SK-N-SH (cell line): Measurements from ENCODE around the gene SH3RF2. TPM values are rescaled to one million over a fixed set of nuclear protein-coding genes. Genes with fewer than 3 reads are reported as not detected.
A peak's percentile ranks its signal among the peaks of the same experiment; 100 is the strongest.

Experiments
- CTCF ChIA-PET: fragments of 300-600, 350-600 bp; formaldehyde crosslinking; extraction: SDS; loops from one replicate; lab custom pipeline; 2021; lab: Yijun Ruan, JAX
- POLR2A ChIA-PET: fragments of 350-600 bp; sonication (Branson Sonifier 250); formaldehyde crosslinking; extraction: SDS; loops from one replicate; lab custom pipeline; 2020; ENCODE audit warnings: antibody characterized with exemption, inconsistent platforms; lab: Yijun Ruan, JAX
- DNase-seq: peaks from one replicate; pipeline ENCODE4 v3.0.0; 2012
- H2AFZ ChIP-seq: fragments of 200-600 bp; sonication (generic); 2 replicates; pipeline ENCODE4 v1.8.1; 2016; ENCODE audit warnings: antibody characterized with exemption, mild to moderate bottlenecking, low read depth
- H3F3A ChIP-seq: fragments of 200-600 bp; sonication (generic); replicated peaks from 2 replicates; pipeline ENCODE3; 2016; ENCODE audit warnings: antibody characterized with exemption, mild to moderate bottlenecking; ENCODE audit not compliant: insufficient read depth
- H3K27ac ChIP-seq, 2 experiments: fragments of 200-500 bp in 1 of 2; fragments of 200-600 bp in 1 of 2; sonication (Bioruptor generic) in 1 of 2; sonication (generic), shearing (Covaris generic) in 1 of 2; 2 replicates each; pipeline versions ENCODE4 v1.5.1 to v1.6.1; 2014 to 2016; ENCODE audit warnings: low read depth in 2 of 2, inconsistent platforms in 1 of 2, low read length in 1 of 2, mild to moderate bottlenecking in 1 of 2, mixed read lengths in 1 of 2
- H3K27me3 ChIP-seq: fragments of 200-600 bp; sonication (generic), shearing (Covaris generic); 2 replicates; pipeline ENCODE4 v1.6.1; 2016; ENCODE audit warnings: mixed run types; ENCODE audit not compliant: insufficient read depth
- H3K36me3 ChIP-seq, 2 experiments: fragments of 200-500 bp in 1 of 2; fragments of 200-600 bp in 1 of 2; sonication (Bioruptor generic) in 1 of 2; sonication (generic) in 1 of 2; replicated peaks in 1 of 2; 2 replicates each; pipeline versions ENCODE3 to v1.5.1; 2014 to 2016; ENCODE audit warnings: low read length in 1 of 2, mild to moderate bottlenecking in 1 of 2; ENCODE audit not compliant: insufficient read depth in 2 of 2, control insufficient read depth in 1 of 2
- H3K4me1 ChIP-seq, 2 experiments: fragments of 200-500 bp in 1 of 2; fragments of 200-600 bp in 1 of 2; sonication (Bioruptor generic) in 1 of 2; sonication (generic), shearing (Covaris generic) in 1 of 2; 2 replicates each; pipeline versions ENCODE4 v1.5.1 to v1.6.1; 2014 to 2016; ENCODE audit warnings: low read depth in 1 of 2, low read length in 1 of 2, mixed run types in 1 of 2; ENCODE audit not compliant: insufficient read depth in 2 of 2, control insufficient read depth in 1 of 2
- H3K4me2 ChIP-seq: fragments of 200-600 bp; sonication (generic), shearing (Covaris generic); 2 replicates; pipeline ENCODE4 v1.6.1; 2017; ENCODE audit warnings: mixed run types
- H3K4me3 ChIP-seq, 2 experiments: fragments of 200-500 bp in 1 of 2; fragments of 200-600 bp in 1 of 2; sonication (Bioruptor generic) in 1 of 2; sonication (generic), shearing (Covaris generic) in 1 of 2; 2 replicates each; pipeline versions ENCODE4 v1.5.1 to v1.8.1; 2014 to 2016; ENCODE audit warnings: low read depth in 2 of 2, inconsistent platforms in 1 of 2, low read length in 1 of 2, mild to moderate bottlenecking in 1 of 2, mixed read lengths in 1 of 2, moderate library complexity in 1 of 2
- H3K79me2 ChIP-seq: fragments of 200-600 bp; sonication (generic); 2 replicates; pipeline ENCODE4 v1.8.1; 2017; ENCODE audit warnings: mild to moderate bottlenecking; ENCODE audit not compliant: insufficient read depth
- H3K9ac ChIP-seq: fragments of 200-600 bp; sonication (generic); 2 replicates; pipeline ENCODE4 v1.6.1; 2017; ENCODE audit warnings: mixed run types
- H3K9me2 ChIP-seq: fragments of 200-600 bp; sonication (generic); 2 replicates; pipeline ENCODE4 v1.6.1; 2017; ENCODE audit warnings: mixed run types
- H3K9me3 ChIP-seq: fragments of 200-600 bp; sonication (generic); 2 replicates; pipeline ENCODE4 v1.6.1; 2017; ENCODE audit warnings: mixed run types, mild to moderate bottlenecking, moderate library complexity
- H4K20me1 ChIP-seq: fragments of 200-600 bp; sonication (generic); 2 replicates; pipeline ENCODE4 v1.6.1; 2017; ENCODE audit warnings: mild to moderate bottlenecking, mixed run types; ENCODE audit not compliant: insufficient read depth
- ELF1 ChIP-seq: IDR thresholded peaks from 2 replicates; pipeline ENCODE4 v1.4.0; 2012
- EP300 ChIP-seq, 2 experiments: IDR thresholded peaks; 2 replicates each; pipeline versions ENCODE4 v1.4.0 to v1.6.1; 2012; ENCODE audit warnings: borderline replicate concordance in 1 of 2, low read depth in 1 of 2, low read length in 1 of 2
- GATA2 ChIP-seq: sonication (generic); formaldehyde crosslinking; IDR thresholded peaks from 2 replicates; pipeline ENCODE4 v1.5.0; 2020; ENCODE audit warnings: mild to moderate bottlenecking, missing genetic modification reagents
- IRF3 ChIP-seq: fragments of 150-350 bp; IDR thresholded peaks from 2 replicates; pipeline ENCODE4 v1.6.1; 2016; ENCODE audit warnings: mild to moderate bottlenecking, low read depth, low read length
- JUND ChIP-seq: IDR thresholded peaks from 2 replicates; pipeline ENCODE4 v1.4.0; 2012
- MEF2A ChIP-seq: IDR thresholded peaks from 2 replicates; pipeline ENCODE4 v1.4.0; 2012; ENCODE audit warnings: low read depth, borderline replicate concordance
- NRF1 ChIP-seq: IDR thresholded peaks from 2 replicates; pipeline ENCODE4 v1.6.1; 2012; ENCODE audit warnings: low read depth, mild to moderate bottlenecking, low read length
- POLR2AphosphoS5 ChIP-seq: IDR thresholded peaks from 2 replicates; pipeline ENCODE4 v1.6.1; 2012; ENCODE audit warnings: low read depth, low read length
- SMC3 ChIP-seq: IDR thresholded peaks from 2 replicates; pipeline ENCODE4 v1.6.1; 2012; ENCODE audit warnings: low read depth, low read length, improper control_type of control experiment
- TAF1 ChIP-seq: IDR thresholded peaks from 2 replicates; pipeline ENCODE4 v1.6.1; 2012; ENCODE audit warnings: low read depth, mild to moderate bottlenecking, low read length, moderate library complexity, borderline replicate concordance
- TCF12 ChIP-seq: IDR thresholded peaks from 2 replicates; pipeline ENCODE4 v1.4.0; 2012
- ZBTB33 ChIP-seq: IDR thresholded peaks from 2 replicates; pipeline ENCODE4 v1.4.0; 2012; ENCODE audit warnings: low read depth, borderline replicate concordance
- WGBS: methylation state at CpG from one replicate; pipeline ENCODE4 v1.1.6; 2017; ENCODE audit warnings: low lambda C conversion rate; 5-methylcytosine and 5-hydroxymethylcytosine counted together
- polyA plus RNA-seq, 3 experiments: library from polyadenylated mRNA; depleted of rRNA; stranded (reverse); fragments of >200 nt; gene quantifications; 2 replicates each; pipeline ENCODE4 v1.2.3, GENCODE V29; 2012
- TF ChIP-seq, protein P1 (sequence below): IDR thresholded peaks from 2 replicates; pipeline ENCODE4 v1.4.0; 2012; ENCODE audit warnings: low read depth, borderline replicate concordance
- TF ChIP-seq, protein P2 (sequence below): fragments of 150-350 bp; IDR thresholded peaks from 2 replicates; pipeline ENCODE4 v1.6.1; 2017; ENCODE audit warnings: antibody characterized with exemption, low read length, low read depth, borderline replicate concordance

SH3RF2 gene
- polyA plus RNA-seq, 1 of the 3 experiments (the other 2 are of a cell fraction) = 0.87 TPM

GRCh38 chr5:145922059-145922458, 14.3 kb upstream of the SH3RF2 start:
- POLR2A ChIA-PET = no interaction called here
- H3K4me1 ChIP-seq = peaks cover 0 to 25% of the 10 kb centered on the region in 2 experiments; a peak in 3 of 4 replicates

DNA sequence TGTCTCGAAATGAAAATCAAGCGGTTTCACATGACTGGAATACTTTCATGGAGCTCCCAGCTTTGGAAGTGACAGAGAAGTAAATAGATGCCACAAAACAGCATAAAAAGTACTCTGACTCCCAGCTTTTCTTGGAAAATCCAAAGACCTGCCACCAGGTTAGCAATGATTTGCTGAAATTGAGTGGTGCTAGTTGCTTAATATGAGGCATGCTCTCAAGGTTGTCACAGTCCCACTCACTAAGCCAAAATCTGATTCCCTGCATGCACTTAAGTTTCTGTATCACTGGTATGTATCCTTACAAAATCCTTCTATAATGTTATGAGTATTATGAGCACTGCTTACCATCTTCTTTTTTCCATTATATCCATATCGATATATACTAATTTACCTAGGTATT, 13.0 kb upstream of the SH3RF2 start:
- Histone ChIP-seq H3K9ac (no peak overlapping the region), H3K9me3 (no peaks in the 10 kb centered on the region), H3K4me1 (peaks cover 0 to 19% of the 10 kb centered on the region in 2 experiments; a peak in 3 of 4 replicates), H3F3A (peaks cover 19% of the 10 kb centered on the region), H2AFZ (0 out of 2 replicates have a peak overlapping the region, but pooled peaks have one; percentile 16), H3K36me3 (no peaks in the 10 kb centered on the region), H3K4me2 (no peak overlapping the region), H3K9me2 (no peaks in the 10 kb centered on the region), H3K27ac (no peak overlapping the region), H3K27me3 (no peaks in the 10 kb centered on the region), H4K20me1 (no peaks in the 10 kb centered on the region), H3K79me2 (no peaks in the 10 kb centered on the region), H3K4me3 (no peak overlapping the region)
- ChIA-PET POLR2A (no interaction called here), CTCF (no interaction called here)
- DNase-seq = no peak
- no peak for TF ChIP-seq EP300 (IDR thresholded peaks at IDR 0.05; ENCODE audit: borderline replicate concordance in 1 of 2, low read depth in 1 of 2, low read length in 1 of 2)
- no peak for TF ChIP-seq ZBTB33
- no peak for TF ChIP-seq GATA2 (CRISPR knock-in tag)
- TF ChIP-seq POLR2AphosphoS5 = no peak
- TF ChIP-seq ELF1 = no peak
- TF ChIP-seq TCF12 = no peak
- TF ChIP-seq, protein P1, sequence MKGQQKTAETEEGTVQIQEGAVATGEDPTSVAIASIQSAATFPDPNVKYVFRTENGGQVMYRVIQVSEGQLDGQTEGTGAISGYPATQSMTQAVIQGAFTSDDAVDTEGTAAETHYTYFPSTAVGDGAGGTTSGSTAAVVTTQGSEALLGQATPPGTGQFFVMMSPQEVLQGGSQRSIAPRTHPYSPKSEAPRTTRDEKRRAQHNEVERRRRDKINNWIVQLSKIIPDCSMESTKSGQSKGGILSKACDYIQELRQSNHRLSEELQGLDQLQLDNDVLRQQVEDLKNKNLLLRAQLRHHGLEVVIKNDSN = no peak
- TF ChIP-seq MEF2A = no peak
- no peak for TF ChIP-seq JUND
- TF ChIP-seq SMC3 = no peak
- no peak for TF ChIP-seq TAF1
- 96% methylated on average over 3 of the region's 3 CpGs for WGBS

More at GRCh38 chr5:145922059-145922458, 14.3 kb upstream of the SH3RF2 start:
- Histone ChIP-seq H3K36me3 (no peaks in the 10 kb centered on the region), H3K4me3 (no peak overlapping the region), H3K9me2 (no peaks in the 10 kb centered on the region), H3K9ac (no peak overlapping the region), H3K9me3 (no peaks in the 10 kb centered on the region), H2AFZ (no peak overlapping the region), H3K27me3 (no peaks in the 10 kb centered on the region), H3K79me2 (no peaks in the 10 kb centered on the region), H4K20me1 (no peaks in the 10 kb centered on the region), H3F3A (peaks cover 19% of the 10 kb centered on the region), H3K4me2 (no peak overlapping the region), H3K27ac (no peak overlapping the region)
- TF ChIP-seq NRF1 = no peak
- no peak for TF ChIP-seq IRF3
- TF ChIP-seq, protein P2, sequence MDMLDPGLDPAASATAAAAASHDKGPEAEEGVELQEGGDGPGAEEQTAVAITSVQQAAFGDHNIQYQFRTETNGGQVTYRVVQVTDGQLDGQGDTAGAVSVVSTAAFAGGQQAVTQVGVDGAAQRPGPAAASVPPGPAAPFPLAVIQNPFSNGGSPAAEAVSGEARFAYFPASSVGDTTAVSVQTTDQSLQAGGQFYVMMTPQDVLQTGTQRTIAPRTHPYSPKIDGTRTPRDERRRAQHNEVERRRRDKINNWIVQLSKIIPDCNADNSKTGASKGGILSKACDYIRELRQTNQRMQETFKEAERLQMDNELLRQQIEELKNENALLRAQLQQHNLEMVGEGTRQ = no peak
- no peak for DNase-seq
- WGBS = 92% methylated on average over 2 of the region's 2 CpGs
- CTCF ChIA-PET = interaction anchor here (1.0 to 1.5 kb wide), 2 partner anchors 10 to 34 kb away, joined by 3 to 4 read pairs; no protein-coding TSS in a partner anchor
